ENCODE results near the gene BRF1.

Gene BRF1

DNA sequence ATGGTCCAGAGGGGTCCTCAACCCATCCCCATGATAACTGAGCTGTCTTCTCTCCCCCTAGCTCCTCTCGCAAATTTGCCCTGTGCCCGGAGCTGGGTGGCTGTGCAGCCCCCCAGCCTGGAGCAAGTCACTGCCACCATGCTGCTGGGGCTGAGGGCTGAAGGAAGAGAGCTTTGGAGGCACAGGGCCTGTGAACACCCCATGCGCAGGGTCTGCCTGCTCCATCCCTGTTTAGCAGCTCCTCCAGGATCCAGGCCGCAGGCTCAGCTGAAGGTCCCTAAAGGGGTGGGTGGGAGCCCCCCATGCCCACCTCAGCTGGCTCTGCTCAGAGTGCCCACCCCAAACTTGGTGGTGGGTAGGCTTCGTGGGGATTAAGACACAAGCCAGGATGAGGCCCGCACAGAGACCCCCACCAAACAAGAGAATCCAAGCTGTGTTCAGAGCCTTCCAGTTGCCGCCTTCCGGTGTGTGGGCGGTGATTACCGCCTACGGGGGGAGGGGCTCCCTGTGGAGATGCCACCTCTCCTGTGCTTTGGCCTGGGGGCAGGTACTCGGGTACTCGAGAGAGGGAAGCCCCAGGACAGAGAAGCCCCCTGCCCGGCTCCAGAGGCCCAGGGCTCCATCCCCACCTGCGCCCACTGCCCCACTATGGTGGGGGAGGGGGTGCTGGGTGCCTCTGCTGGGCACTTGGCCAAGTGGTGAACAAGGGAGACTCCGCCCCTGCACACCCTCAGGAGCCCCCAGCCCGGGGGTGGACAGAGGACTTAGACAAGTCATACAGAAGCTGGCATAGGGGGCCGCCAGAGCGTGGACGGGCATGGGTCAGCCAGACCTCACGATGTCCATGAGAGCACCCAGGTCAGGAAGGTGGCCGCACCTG lies 130.8 kb downstream of the BRF1 start:
- DNase-seq: no peak

- no peak for DNase-seq
Measured at GRCh38 chr14:105168979-105169507, 131.8 kb downstream of the BRF1 start.

DNA sequence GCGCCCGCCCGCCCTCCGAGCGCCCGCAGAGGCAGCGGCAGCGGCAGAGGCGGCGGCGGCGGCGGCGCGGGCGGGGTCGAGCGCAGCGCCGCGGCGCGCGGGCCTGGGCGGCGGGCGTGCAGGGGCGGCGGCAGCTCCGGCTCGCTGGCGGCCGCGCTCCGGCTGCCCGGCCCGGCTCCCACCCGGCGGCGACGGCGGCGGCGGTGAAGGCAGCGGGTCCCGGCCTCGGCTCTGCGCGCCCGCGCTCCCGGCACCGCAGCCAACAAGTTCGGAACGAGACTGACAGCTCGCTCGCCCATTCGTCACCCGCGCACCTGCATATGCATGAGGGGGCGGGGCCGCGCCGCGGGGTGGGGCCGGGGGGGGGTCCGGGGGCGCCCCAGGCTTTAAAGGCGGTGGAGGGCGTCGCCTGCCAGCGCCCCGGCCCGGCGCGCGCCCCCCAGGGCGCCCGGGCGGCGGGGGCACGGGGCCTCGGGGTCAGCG lies 132.3 kb downstream of the BRF1 start, which contains the start of gene JAG2:
Gene JAG2 (minus strand): TSS at position 281 of the 483 bp plus-strand sequence. CDS start 356 bp downstream, outside the sequence.
- no peak for DNase-seq

DNA sequence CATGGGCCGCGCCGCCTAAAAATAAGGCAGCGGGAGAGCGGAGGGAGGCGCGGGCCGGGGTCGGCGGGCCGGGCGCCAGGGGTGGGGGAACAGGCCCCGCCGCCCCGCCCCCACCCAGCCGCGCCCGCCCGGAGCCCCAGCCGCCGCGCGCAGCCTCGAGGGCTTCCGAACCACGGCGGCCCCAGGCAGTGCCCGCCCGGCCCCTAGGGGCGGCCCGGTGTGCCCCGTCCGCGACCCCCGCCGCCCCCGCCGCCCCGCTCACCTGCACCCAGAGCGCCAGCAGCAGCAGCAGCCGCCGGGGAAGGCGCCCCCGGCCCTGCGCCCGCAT lies 132.7 kb downstream of the BRF1 start:
- DNase-seq: no peak

- DNase-seq: no peak
Measured at GRCh38 chr14:105167303-105168092, 133.3 kb downstream of the BRF1 start.

GRCh38 chr14:105166571-105167302 lies 134.1 kb downstream of the BRF1 start:
- DNase-seq: no peak

DNA sequence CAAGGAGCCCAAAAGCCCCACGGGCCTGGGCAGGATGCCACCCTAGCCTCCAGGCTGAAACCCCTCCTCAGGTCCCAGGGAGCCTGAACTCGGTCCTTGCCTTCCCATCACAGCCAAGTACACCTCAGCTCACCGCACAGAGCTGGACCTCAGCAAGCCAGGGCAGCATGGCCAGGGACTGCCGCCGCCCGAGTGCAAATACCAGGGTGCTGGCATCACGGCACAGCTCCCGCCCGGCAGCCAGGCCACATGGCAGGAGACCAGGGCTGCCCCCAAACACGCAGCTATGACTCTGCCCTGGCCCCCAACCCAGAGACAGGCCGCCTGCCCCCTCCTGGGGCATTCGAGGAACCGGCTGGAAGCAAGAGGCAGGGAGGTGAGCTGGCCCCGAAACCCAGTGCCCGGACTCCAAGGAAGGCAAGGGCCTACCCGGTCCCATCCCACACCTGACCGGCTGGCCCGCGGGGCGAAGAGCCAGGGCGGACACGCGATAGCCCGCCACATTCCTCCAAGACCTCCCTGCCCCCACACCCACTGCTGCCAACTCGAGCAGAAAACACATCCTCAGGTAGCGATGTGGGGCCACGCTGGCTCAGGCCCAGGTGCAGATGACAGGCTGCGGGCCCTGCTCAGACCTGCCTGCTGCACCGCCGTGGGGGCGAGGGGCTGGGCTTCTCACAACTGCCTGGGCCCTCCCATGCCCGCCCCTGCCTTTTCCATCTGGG lies 134.9 kb downstream of the BRF1 start:
- no peak for DNase-seq

- DNase-seq: no peak
Measured at GRCh38 chr14:105165134-105165704, 135.6 kb downstream of the BRF1 start.

DNA sequence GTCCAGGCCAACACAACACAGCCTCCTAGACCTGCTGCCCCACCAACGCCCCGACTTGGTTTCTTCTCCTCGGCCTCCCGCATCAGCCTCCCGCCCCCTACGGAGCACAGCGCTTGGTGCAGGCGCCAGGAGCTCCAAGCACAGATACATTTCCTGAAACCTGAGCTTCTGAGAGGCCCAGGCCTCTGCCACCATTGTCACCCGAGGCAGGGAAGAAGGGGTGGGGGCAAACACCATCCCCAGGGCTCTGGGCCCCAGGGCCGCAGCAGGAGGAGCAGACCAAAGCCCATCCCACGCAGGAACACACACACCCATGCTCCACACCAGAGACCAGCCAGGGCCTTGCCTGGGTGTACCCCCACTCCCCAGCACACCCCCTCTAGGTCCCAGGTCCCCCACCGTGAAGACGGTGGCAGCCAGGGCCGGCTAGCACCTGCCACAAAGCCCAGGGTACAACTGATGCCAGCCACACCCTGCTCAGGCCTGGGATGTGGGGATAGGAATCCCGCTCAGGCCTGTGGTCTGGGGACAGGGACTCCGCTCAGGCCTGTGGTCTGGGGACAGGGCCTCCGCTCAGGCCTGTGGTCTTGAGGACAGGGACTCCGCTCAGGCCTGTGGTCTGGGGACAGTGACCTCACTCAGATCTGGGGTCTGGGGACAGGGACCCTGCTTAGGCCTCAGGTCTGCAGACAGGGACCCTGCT lies 137.6 kb downstream of the BRF1 start:
- no peak for DNase-seq

DNA sequence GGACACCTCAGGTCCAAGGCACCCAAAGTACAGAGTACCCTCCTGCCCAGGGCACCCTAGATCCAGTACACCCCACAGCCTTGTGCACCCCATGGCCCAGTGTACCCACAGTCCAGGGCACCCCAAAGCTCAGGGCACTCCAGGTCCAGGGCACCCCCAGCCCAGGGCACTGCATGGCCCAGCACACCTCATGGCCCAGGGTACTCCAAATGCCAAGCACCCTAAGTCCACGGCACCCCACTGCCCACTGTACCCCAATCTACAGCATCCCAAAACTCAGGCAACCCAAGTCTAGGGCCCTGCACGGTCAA lies 138.2 kb downstream of the BRF1 start:
- no peak for DNase-seq

DNA sequence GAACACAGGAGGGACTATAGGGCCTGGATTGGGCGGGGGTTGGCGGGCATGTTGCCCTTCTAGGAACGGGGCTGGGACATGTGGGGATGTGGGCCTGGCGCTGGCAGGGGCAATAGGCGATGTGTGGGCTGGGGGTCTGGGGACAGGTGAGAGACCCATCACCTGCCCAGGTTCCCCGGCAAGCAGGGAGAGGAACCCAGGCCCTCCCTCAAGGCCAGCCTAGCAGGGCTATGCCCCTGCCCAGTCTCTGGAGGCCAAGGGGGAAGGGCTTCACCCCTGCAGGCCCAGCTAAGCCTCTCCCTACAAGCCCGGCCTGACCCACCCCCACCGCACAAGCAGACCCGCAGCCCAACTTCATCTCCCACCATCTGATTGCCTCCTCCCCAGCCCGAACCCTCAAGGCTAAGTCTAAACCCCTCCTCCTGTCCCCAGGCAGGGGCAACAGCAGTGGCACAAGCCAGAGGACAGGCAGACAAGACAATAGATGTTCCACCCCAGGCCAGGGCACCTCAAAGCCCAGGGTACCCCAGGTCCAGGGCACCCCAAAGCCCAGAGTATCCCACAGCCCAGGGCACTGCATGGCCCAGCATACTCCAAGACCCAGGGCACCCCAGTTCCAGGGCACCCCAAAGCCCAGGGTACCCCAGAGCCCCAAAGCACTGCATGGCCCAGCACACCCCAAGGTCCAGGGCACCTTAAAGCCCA lies 138.7 kb downstream of the BRF1 start:
- no peak for DNase-seq

GRCh38 chr14:105161309-105161708 lies 139.5 kb downstream of the BRF1 start:
- DNase-seq: no peak

- no peak for DNase-seq
Measured at GRCh38 chr14:105160776-105161175, 140.0 kb downstream of the BRF1 start.

DNA sequence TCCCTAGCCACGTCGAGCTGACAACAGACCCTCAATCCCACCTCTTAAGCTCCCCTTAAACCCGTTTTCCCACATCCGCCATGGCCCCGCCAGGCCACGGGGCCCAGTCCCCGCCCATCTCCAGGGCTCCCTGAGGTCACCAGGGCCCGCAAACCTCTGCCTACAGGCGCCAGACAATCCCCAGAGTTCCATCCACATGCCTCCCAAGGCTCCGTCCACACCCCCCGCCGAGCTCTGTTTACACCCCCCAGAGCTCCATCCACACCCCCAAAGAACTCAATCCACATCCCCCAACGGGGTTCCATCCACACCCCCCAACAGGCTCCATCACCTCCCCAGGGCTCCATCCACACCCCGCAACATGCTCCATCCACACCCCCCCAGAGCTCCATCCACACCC lies 141.5 kb downstream of the BRF1 start:
- DNase-seq: no peak

All from amniotic stem cell (primary cell).